Adrenal gland (tissue), 5 donors: ENCODE results near the gene HOXA1.

ENCODE experiments used
- CTCF ChIP-seq, 6 experiments: fragments of 450-650 bp in 4 of 6; fragments of 200-600 bp in 2 of 6; sonication (generic) in 1 of 6; IDR thresholded peaks; 1 replicate in 5 of 6; 2 replicates in 1 of 6; pipeline versions ENCODE4 v1.5.1 to v1.8.0; 2016 to 2021; ENCODE audit warnings: antibody characterized with exemption in 6 of 6, mild to moderate bottlenecking in 2 of 6, moderate library complexity in 1 of 6
- POLR2A ChIP-seq, 2 donors: fragments of 450-650 bp; IDR thresholded peaks; one replicate each; pipeline ENCODE4 v1.6.1; 2017; ENCODE audit warnings: antibody characterized with exemption in 2 of 2, mild to moderate bottlenecking in 2 of 2, moderate library complexity in 1 of 2
- donor health status: DM: no; HTN: no; CAD: no.

- no peak for TF ChIP-seq CTCF (IDR thresholded peaks at IDR 0.05)
- no peak for TF ChIP-seq POLR2A (IDR thresholded peaks at IDR 0.05)
Measured at GRCh38 chr7:27083646-27084045, 12.2 kb downstream of the HOXA1 start.
